Naive thymus-derived CD4-positive, alpha-beta T cell (primary cell): Measurements from ENCODE around the gene INO80. TPM values are rescaled to one million over a fixed set of nuclear protein-coding genes. Genes with fewer than 3 reads are reported as not detected.

Source experiments
- ATAC-seq: fragments of 150-1000 bp; cut with Tn5 transposase; 2 replicates; pipeline ENCODE4 v1.10.0; 2021; ENCODE audit warnings: mild to moderate bottlenecking, moderate library complexity
- CTCF ChIA-PET: fragments of 350-600 bp; sonication (Branson Sonifier 250); formaldehyde crosslinking; loops from one replicate; lab custom pipeline; 2021; ENCODE audit warnings: antibody characterized with exemption; lab: Charles Lee
- POLR2A ChIA-PET: fragments of 350-600 bp; sonication (Branson Sonifier 250); formaldehyde crosslinking; loops from one replicate; lab custom pipeline; 2021; ENCODE audit warnings: antibody characterized with exemption, inconsistent platforms; lab: Charles Lee
- DNase-seq, 9 donors: peaks; one replicate each; pipeline versions ENCODE4 v3.0.0 to v3.0.0-alpha.2; 2020 to 2022; ENCODE audit warnings: mixed read lengths in 1 of 9
- H3K27ac ChIP-seq: one replicate; pipeline ENCODE4 v1.7.0; 2013; ENCODE audit warnings: mild to moderate bottlenecking, low read depth, low read length, moderate library complexity
- H3K27me3 ChIP-seq, 2 donors: one replicate each; pipeline ENCODE4 v1.7.0; 2013; ENCODE audit warnings: low read length in 2 of 2, mild to moderate bottlenecking in 2 of 2, moderate library complexity in 2 of 2; ENCODE audit not compliant: control insufficient read depth in 2 of 2, insufficient read depth in 2 of 2
- H3K36me3 ChIP-seq, 3 experiments: 1 replicate in 2 of 3; 2 replicates in 1 of 3; pipeline ENCODE4 v1.7.0; 2013; ENCODE audit warnings: low read length in 3 of 3, mild to moderate bottlenecking in 3 of 3, moderate library complexity in 1 of 3; ENCODE audit not compliant: insufficient read depth in 3 of 3, control insufficient read depth in 2 of 3
- H3K4me1 ChIP-seq, 2 donors: one replicate each; pipeline ENCODE4 v1.7.0; 2013; ENCODE audit warnings: low read length in 2 of 2, mild to moderate bottlenecking in 2 of 2, moderate library complexity in 1 of 2; ENCODE audit not compliant: control insufficient read depth in 2 of 2, insufficient read depth in 2 of 2
- H3K4me3 ChIP-seq: 2 replicates; pipeline ENCODE4 v1.7.0; 2013; ENCODE audit warnings: mild to moderate bottlenecking, low read length
- H3K9me3 ChIP-seq, 3 experiments: 1 replicate in 2 of 3; 2 replicates in 1 of 3; pipeline ENCODE4 v1.7.0; 2013; ENCODE audit warnings: low read length in 3 of 3; ENCODE audit not compliant: control insufficient read depth in 2 of 3
- H3K27ac Mint-ChIP-seq, 9 donors: one replicate each; pipeline ENCODE4 v1.8.0; 2020 to 2022; ENCODE audit warnings: mixed read lengths in 9 of 9, mild to moderate bottlenecking in 8 of 9, moderate library complexity in 5 of 9, inconsistent platforms in 2 of 9
- H3K27me3 Mint-ChIP-seq, 5 donors: one replicate each; pipeline ENCODE4 v1.8.0; 2021 to 2022; ENCODE audit warnings: mixed read lengths in 5 of 5, mild to moderate bottlenecking in 1 of 5
- H3K36me3 Mint-ChIP-seq, 5 donors: one replicate each; pipeline ENCODE4 v1.8.0; 2020 to 2022; ENCODE audit warnings: mixed read lengths in 5 of 5, mild to moderate bottlenecking in 3 of 5, inconsistent platforms in 1 of 5
- H3K4me1 Mint-ChIP-seq, 7 donors: one replicate each; pipeline ENCODE4 v1.8.0; 2020 to 2022; ENCODE audit warnings: mixed read lengths in 7 of 7, mild to moderate bottlenecking in 3 of 7, inconsistent platforms in 1 of 7
- H3K4me3 Mint-ChIP-seq, 10 donors: one replicate each; pipeline ENCODE4 v1.8.0; 2020 to 2022; ENCODE audit warnings: mild to moderate bottlenecking in 10 of 10, mixed read lengths in 10 of 10, moderate library complexity in 6 of 10, inconsistent platforms in 2 of 10
- H3K9me3 Mint-ChIP-seq, 11 donors: one replicate each; pipeline ENCODE4 v1.8.0; 2020 to 2022; ENCODE audit warnings: mixed read lengths in 11 of 11, mild to moderate bottlenecking in 4 of 11, inconsistent platforms in 1 of 11, moderate library complexity in 1 of 11
- intact Hi-C, 2 donors: fragments of 100-400 bp; cut with micrococcal nuclease; formaldehyde crosslinking; loops; one replicate each; pipeline ENCODE4 v1.15.1; 2023
- polyA plus RNA-seq, 2 donors: library from polyadenylated mRNA; unstranded; fragments of 300-500 nt; fragmentation: Illumina TruSeq; gene quantifications; one replicate each; pipeline ENCODE4 v1.2.3, GENCODE V29; 2021
- total RNA-seq, 6 experiments: library from RNA in 5 of 6; stranded (reverse) in 5 of 6; gene quantifications; 1 replicate in 5 of 6; 2 replicates in 1 of 6; pipeline ENCODE4 v1.2.3 and lab custom pipeline; 2021 to 2026

The INO80 gene
- total and polyA plus RNA-seq, 7 experiments from 2014 or later: 3.8 to 36.5 (median 30.7) TPM

- H3K27ac Mint-ChIP-seq: no peak overlapping the region
- Histone ChIP-seq H3K27ac (no peak overlapping the region), H3K4me3 (no peak overlapping the region), H3K36me3 (peaks cover 5 to 72% (median 12%) of the 10 kb centered on the region in 3 experiments), H3K27me3 (no peaks in the 10 kb centered on the region), H3K9me3 (no peaks in the 10 kb centered on the region), H3K4me1 (no peaks in the 10 kb centered on the region)
- DNase-seq (no peak), ATAC-seq (no peak)
- H3K4me3 Mint-ChIP-seq: no peak overlapping the region
- intact Hi-C loops: no loop called here
- H3K4me1 Mint-ChIP-seq: peaks cover 0 to 3% (median 0%) of the 10 kb centered on the region in 7 donors
- H3K9me3 Mint-ChIP-seq: peaks cover 0 to 18% (median 6%) of the 10 kb centered on the region in 11 donors
- peaks cover 10 to 69% (median 62%) of the 10 kb centered on the region in 5 donors for H3K36me3 Mint-ChIP-seq
- H3K27me3 Mint-ChIP-seq: no peaks in the 10 kb centered on the region
- ChIA-PET CTCF (no interaction called here), POLR2A (interaction anchor here (0.6 kb wide), 1 partner anchor 111 kb away, joined by 4 read pairs; no protein-coding TSS in a partner anchor)
Observed at GRCh38 chr15:41061667-41062066, 54.4 kb downstream of the INO80 start.

DNA sequence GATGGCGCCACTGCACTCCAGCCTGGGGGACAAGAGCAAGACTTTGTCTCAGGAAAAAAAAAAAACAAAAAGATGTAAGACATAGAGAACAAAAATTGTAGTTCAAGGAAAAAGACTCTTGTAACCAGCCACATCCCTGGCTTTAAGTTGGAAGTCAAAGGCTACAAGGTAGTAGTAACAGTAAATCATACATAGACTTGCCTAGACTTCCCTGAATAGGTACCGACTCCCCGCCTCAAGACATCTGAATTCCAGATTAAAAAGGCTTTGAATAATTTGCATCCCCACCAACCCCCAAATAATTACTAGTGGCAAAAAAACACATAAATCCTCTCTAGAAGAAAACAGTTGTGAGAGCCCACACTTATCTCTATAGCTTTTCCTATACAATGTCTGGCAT lies 55.6 kb downstream of the INO80 start:
- DNase-seq (no peak), ATAC-seq (no peak)
- H3K4me3 Mint-ChIP-seq: no peak overlapping the region
- CTCF ChIA-PET: no interaction called here
- no peak overlapping the region for H3K4me3 ChIP-seq
- peaks cover 17 to 76% (median 65%) of the 10 kb centered on the region in 5 donors for H3K36me3 Mint-ChIP-seq
- H3K27ac Mint-ChIP-seq: no peak overlapping the region
- no peaks in the 10 kb centered on the region for H3K27me3 Mint-ChIP-seq
- no peaks in the 10 kb centered on the region for H3K9me3 ChIP-seq
- H3K27me3 ChIP-seq: no peaks in the 10 kb centered on the region
- peaks cover 0 to 3% (median 0%) of the 10 kb centered on the region in 7 donors for H3K4me1 Mint-ChIP-seq
- peaks cover 9 to 72% (median 13%) of the 10 kb centered on the region in 3 experiments for H3K36me3 ChIP-seq
- no peak overlapping the region for H3K27ac ChIP-seq
- intact Hi-C loops: no loop called here
- peaks cover 0 to 18% (median 6%) of the 10 kb centered on the region in 11 donors for H3K9me3 Mint-ChIP-seq
- H3K4me1 ChIP-seq: no peaks in the 10 kb centered on the region
- POLR2A ChIA-PET: no interaction called here

GRCh38 chr15:41056810-41057209 lies 59.3 kb downstream of the INO80 start:
- DNase-seq (no peak), ATAC-seq (no peak)
- Mint-ChIP-seq H3K27ac (no peak overlapping the region), H3K4me3 (no peak overlapping the region), H3K36me3 (peaks cover 16 to 66% (median 36%) of the 10 kb centered on the region in 5 donors), H3K9me3 (peaks cover 0 to 8% (median 1%) of the 10 kb centered on the region in 11 donors), H3K4me1 (peaks cover 0 to 3% (median 0%) of the 10 kb centered on the region in 7 donors), H3K27me3 (no peaks in the 10 kb centered on the region)
- H3K4me3 ChIP-seq: no peak overlapping the region
- intact Hi-C loops: no loop called here
- H3K36me3 ChIP-seq: peaks cover 10 to 67% (median 16%) of the 10 kb centered on the region in 3 experiments
- H3K4me1 ChIP-seq: no peaks in the 10 kb centered on the region
- H3K27ac ChIP-seq: no peak overlapping the region
- H3K9me3 ChIP-seq: no peaks in the 10 kb centered on the region
- CTCF ChIA-PET: no interaction called here
- POLR2A ChIA-PET: no interaction called here
- no peaks in the 10 kb centered on the region for H3K27me3 ChIP-seq

GRCh38 chr15:41055706-41056105 lies 60.4 kb downstream of the INO80 start:
- intact Hi-C loops: no loop called here
- no peak overlapping the region for H3K4me3 Mint-ChIP-seq

GRCh38 chr15:41051139-41051538 lies 64.9 kb downstream of the INO80 start:
- Mint-ChIP-seq H3K4me3 (no peak overlapping the region), H3K36me3 (peaks cover 20 to 59% (median 25%) of the 10 kb centered on the region in 5 donors), H3K4me1 (peaks cover 0 to 4% (median 0%) of the 10 kb centered on the region in 7 donors), H3K27me3 (no peaks in the 10 kb centered on the region), H3K9me3 (no peaks in the 10 kb centered on the region), H3K27ac (peak overlapping the region in 1 of 9 donors; percentile 5)
- H3K27me3 ChIP-seq: no peaks in the 10 kb centered on the region
- H3K27ac ChIP-seq: no peak overlapping the region
- H3K4me1 ChIP-seq: no peaks in the 10 kb centered on the region
- peaks cover 22 to 78% (median 22%) of the 10 kb centered on the region in 3 experiments for H3K36me3 ChIP-seq
- DNase-seq (no peak), ATAC-seq (no peak)
- ChIA-PET POLR2A (no interaction called here), CTCF (no interaction called here)
- no peak overlapping the region for H3K4me3 ChIP-seq
- intact Hi-C loops: no loop called here
- no peaks in the 10 kb centered on the region for H3K9me3 ChIP-seq

More at GRCh38 chr15:41055706-41056105, 60.4 kb downstream of the INO80 start:
- DNase-seq (no peak), ATAC-seq (no peak)
- no peak overlapping the region for H3K4me3 ChIP-seq
- peaks cover 0 to 5% (median 0%) of the 10 kb centered on the region in 11 donors for H3K9me3 Mint-ChIP-seq
- H3K27me3 ChIP-seq: no peaks in the 10 kb centered on the region
- H3K4me1 Mint-ChIP-seq: peaks cover 0 to 3% (median 0%) of the 10 kb centered on the region in 7 donors
- ChIA-PET CTCF (interaction anchor here (1.1 kb wide), 1 partner anchor 161 kb away, joined by 3 read pairs; the partner anchor contains the start of gene VPS18), POLR2A (no interaction called here)
- no peaks in the 10 kb centered on the region for H3K27me3 Mint-ChIP-seq
- H3K9me3 ChIP-seq: no peaks in the 10 kb centered on the region
- H3K4me1 ChIP-seq: no peaks in the 10 kb centered on the region
- no peak overlapping the region for H3K27ac Mint-ChIP-seq
- peaks cover 20 to 65% (median 35%) of the 10 kb centered on the region in 5 donors for H3K36me3 Mint-ChIP-seq
- H3K36me3 ChIP-seq: peaks cover 10 to 70% (median 16%) of the 10 kb centered on the region in 3 experiments
- no peak overlapping the region for H3K27ac ChIP-seq

GRCh38 chr15:41048852-41049251 lies 67.2 kb downstream of the INO80 start:
- Mint-ChIP-seq H3K27ac (no peak overlapping the region), H3K4me1 (peaks cover 0 to 4% (median 0%) of the 10 kb centered on the region in 7 donors), H3K9me3 (no peaks in the 10 kb centered on the region), H3K27me3 (no peaks in the 10 kb centered on the region), H3K36me3 (peaks cover 16 to 44% (median 25%) of the 10 kb centered on the region in 5 donors), H3K4me3 (no peak overlapping the region)
- Histone ChIP-seq H3K4me3 (no peak overlapping the region), H3K27ac (no peak overlapping the region), H3K4me1 (no peaks in the 10 kb centered on the region), H3K27me3 (no peaks in the 10 kb centered on the region), H3K9me3 (no peaks in the 10 kb centered on the region), H3K36me3 (peaks cover 21 to 79% (median 29%) of the 10 kb centered on the region in 3 experiments)
- POLR2A ChIA-PET: interaction anchor here (1.0 kb wide), 1 partner anchor 125 kb away, joined by 3 read pairs; no protein-coding TSS in a partner anchor
- ATAC-seq: no peak
- intact Hi-C loops: no loop called here
- CTCF ChIA-PET: no interaction called here
- no peak for DNase-seq

DNA sequence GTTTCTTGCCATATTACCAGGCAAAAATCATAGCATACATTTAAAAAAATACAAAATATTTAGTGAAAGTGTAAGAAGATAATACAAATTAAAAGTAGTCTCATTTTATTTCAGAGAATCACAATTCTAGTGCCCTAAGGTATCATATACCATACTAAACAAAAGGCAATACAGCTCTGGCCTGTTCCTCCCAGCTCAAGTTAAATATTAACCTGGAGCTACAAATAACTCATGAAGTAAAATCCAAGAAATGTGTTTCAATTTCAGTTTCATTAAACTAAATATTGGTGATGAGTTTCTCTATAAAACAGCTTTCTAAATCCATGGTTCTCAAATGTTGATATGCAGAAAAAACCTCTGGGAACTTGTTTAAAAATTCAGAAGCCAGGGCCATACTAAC lies 67.7 kb downstream of the INO80 start:
- POLR2A ChIA-PET: interaction anchor here (1.0 kb wide), 1 partner anchor 125 kb away, joined by 3 read pairs; no protein-coding TSS in a partner anchor
- no peaks in the 10 kb centered on the region for H3K9me3 ChIP-seq
- peaks cover 16 to 43% (median 28%) of the 10 kb centered on the region in 5 donors for H3K36me3 Mint-ChIP-seq

More for the DNA sequence above, 67.7 kb downstream of the INO80 start:
- intact Hi-C loops: no loop called here
- ATAC-seq (no peak), DNase-seq (no peak)
- Mint-ChIP-seq H3K9me3 (no peaks in the 10 kb centered on the region), H3K4me1 (peaks cover 0 to 4% (median 0%) of the 10 kb centered on the region in 7 donors), H3K27ac (peak overlapping the region in 1 of 9 donors; percentile 43), H3K27me3 (no peaks in the 10 kb centered on the region), H3K4me3 (no peak overlapping the region)
- Histone ChIP-seq H3K36me3 (peaks cover 21 to 81% (median 29%) of the 10 kb centered on the region in 3 experiments), H3K4me1 (no peaks in the 10 kb centered on the region), H3K4me3 (no peak overlapping the region), H3K27me3 (no peaks in the 10 kb centered on the region), H3K27ac (no peak overlapping the region)
- CTCF ChIA-PET: no interaction called here
